HG03139 (cell line): ENCODE data around the gene PI16.
"Not testable (repeated sequence)": the region's sequence is repeated elsewhere in the genome, so short reads cannot be mapped to it uniquely, and the experiment has no call there.

ENCODE experiments used
- ATAC-seq: cut with Tn5 transposase; IDR thresholded peaks from one replicate; pipeline ENCODE4 v1.9.1; 2021; ENCODE audit not compliant: unreplicated experiment

The PI16 gene

DNA sequence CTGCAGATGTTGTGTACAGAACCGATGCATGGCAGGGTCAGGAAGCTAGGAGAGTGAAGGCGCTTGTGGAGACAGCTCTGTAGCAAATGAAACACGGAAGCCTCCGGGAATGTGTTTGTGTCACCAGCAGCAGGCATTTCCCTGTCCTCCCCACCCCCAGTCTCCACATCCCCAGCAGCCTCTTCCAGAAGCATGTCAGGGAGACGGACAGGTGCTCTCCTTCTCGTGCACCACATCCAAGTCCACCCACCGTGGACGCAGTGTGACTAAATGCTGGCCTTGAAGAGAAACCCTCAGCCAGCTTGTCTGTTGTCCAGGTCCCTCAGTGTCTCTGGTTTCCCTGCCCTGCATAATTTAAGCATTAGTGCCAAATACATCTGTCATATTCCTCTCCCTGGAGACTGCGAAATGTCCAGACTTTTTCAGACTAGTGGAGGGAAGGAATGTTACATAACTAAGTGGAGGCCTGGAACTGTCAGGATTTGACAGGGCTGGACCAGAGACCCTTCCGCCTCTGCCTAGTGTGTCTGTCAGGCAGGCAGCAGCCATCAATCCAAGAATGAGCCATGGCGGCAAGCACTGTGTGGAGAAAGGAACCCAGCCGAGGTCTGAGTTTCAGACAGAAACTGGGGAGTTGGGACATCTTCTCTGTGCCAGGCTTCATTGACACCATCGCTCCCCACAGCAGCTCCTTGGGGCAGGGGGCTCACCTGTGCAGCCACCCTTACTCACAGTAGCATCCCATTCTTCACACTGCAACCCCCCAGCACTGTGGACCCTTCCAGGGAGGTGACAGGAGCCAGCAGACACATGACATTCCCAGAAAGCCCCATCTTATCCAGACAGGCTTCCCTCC lies 26.6 kb upstream of the PI16 start:
- no peak for ATAC-seq

DNA sequence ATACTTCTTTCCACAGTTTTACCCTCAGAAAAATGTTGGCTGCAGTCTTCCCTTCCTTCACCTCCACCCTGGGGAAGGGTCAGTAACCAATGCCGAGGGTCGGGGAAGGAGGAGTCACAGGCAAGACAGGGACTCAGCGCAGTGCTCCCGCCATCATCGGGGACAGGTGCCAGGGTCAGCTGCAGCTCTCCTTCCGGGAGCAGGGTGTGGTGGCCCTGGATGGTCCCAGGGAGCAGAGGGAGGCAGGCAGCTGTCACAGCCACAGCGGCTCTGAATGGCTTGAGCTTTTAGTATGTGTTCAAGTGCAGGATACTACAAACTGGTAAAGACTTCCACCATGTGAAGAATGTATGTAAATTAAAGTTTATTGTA lies 26.0 kb upstream of the PI16 start:
- no peak for ATAC-seq

DNA sequence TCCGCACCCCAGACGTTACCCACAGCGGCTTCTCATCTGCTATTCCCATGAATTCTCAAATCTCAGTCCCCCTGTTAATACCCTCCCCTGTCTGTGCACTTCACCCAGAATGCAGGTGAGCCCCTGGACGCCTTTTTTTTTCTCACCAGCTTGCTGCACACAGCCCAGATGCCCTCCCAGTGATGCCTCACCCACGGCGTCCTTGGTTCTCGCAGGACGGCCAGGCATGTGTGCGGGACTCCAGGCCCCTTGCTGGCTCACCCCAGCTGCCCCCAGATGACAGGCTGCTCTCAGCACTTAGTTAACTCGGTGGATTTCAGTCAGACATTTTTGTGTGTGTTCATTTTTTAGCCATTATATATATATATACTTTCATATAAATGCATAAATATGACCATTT lies 25.4 kb upstream of the PI16 start:
- no peak for ATAC-seq

DNA sequence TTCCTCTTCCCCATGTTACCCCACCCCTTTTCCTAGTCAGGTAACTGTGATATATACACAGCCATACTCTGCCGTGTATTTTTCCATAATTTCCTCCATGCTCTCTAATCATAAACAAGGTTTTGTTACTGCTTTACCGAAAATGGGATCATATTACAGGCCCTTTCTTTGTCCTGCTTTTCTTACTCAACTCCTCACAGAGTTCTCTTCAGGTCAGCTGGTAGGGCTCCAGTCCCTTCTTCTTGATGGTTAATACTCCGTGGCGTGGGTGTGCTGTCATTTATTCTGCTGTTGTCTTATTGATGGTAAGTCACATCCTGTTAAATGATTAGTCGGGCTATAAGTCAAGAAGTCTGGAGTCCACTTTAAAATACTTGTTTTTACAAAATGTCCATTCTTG lies 24.9 kb upstream of the PI16 start:
- no peak for ATAC-seq

DNA sequence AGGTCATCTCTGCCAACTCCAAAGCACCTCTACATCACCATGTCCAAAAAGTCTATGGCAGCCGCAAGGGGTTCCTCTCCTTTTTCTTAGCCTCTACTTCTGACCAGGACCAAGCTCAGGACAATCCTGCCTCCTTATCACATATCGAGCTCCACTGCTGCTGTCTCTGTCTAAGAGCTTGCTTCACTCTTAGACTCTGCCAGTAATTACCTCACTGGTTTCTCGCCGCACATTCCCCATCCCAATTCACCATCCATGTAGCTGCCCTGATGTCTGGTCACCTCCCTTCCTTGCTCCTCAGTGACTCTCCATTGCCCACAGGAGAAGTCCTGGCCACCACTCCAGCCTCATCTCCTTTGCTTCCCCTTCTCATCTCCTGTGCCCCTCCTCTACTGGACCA lies 24.1 kb upstream of the PI16 start:
- ATAC-seq = no peak

DNA sequence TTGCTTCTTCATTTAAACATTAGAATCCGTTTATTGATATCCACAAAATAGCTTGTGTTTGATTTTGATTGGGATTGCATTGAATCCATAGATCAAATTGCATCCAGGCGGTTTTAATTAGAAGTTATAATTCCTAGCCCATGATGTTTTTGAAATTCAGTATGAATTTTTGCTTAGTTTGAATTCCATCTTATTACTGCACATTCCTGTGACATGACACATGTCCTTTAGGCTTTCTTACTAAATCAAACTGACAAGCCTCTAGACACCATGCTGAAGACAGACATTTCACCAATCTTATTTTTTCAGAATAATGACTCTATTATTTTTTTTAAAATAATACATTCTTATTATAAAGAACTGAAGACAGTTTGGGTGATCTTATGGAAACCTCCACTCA lies 21.4 kb upstream of the PI16 start:
- no peak for ATAC-seq

DNA sequence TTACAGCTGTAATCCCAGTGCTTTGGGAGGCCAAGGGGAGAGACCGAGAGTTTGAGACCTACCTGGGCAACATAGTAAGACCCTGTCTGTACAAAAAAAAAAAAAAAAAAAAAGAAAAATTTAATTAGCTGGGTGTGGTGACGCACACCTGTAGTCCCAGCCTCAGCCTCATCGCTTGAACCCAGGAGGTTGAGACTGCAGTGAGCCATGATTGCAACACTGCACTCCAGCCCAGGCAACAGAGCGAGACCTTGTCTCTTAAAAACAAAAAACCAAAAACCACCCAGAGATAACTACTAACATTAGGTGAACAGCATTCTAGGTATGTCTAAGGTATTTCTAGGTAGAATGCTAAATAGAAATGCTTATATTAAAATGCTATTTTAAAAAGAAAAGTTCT lies 21.0 kb upstream of the PI16 start:
- ATAC-seq = no peak

DNA sequence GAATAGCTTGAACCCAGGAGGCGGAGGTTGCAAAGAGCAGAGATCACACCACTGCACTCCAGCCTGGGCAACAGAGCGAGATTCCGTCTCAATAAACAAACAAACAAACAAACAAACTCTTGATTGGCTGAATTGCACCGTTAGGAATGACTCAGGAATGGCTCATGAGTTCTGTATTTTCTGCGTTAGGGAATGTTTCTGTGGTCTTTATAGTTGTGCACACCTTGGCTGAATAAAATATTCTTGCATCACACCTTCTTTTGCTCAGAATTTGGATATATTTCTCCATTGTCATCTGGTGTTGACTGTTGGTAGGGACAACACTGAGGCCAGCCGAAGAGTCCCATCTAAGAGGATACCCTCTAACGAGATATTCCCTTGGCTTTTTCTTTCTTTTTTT lies 19.6 kb upstream of the PI16 start:
- no peak for ATAC-seq

DNA sequence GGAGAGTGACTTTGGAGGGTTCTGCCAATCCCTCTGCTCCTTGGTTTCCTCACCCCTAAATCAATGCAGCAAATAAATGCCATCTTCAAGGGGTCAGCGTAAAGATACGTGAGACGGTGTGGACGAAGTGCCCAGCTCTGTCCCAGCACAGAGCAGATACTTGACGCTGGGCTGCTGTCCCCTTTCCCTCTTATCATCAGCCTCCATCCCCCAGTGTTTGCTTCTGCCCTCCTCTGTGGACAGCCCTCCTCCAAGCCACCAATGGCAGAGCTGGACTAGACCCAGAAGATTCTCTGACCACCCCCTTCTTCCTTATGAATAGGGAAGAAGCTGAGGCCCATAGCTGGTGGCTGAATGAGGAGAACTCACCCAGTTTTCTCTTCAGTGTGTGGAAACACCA lies 17.7 kb upstream of the PI16 start:
- ATAC-seq = no peak

DNA sequence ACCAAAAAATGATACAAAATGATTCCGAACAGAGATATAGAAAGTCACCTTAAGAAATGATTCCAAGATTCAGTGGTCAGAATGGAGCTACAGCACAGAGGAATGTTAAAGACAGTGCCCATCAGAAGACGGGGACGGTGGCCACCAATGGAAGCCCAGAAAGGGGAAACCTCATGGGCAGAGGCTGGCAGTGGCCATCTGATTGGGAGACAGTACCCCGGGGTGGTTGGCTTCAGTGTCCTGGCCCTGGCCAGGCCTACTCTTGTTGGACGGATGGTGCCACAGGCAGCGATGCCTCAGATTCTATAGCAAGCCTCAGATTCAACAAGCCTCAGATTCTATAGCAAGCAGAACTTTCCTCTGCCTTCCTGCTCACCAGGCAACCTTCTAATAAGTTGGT lies 16.6 kb upstream of the PI16 start:
- ATAC-seq = no peak

DNA sequence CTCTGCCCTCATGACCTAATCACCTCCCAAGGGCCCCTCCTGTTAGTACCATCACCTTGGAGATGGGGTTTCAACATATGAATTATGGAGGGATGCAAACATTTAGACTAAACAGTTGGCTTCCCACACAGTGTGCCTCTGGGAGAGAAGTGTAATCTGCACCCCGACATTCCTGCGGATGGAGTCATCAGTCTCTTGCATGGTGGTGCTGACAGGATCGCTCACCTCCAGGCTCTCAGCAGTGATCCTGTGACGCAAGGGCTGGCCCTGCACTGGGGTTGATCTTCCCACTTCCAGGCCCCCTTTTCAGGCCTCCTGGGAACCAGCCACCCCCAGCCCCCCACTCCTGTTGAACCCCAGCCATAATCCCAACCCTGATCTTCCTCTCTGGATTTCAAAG lies 16.0 kb upstream of the PI16 start:
- ATAC-seq = no peak

DNA sequence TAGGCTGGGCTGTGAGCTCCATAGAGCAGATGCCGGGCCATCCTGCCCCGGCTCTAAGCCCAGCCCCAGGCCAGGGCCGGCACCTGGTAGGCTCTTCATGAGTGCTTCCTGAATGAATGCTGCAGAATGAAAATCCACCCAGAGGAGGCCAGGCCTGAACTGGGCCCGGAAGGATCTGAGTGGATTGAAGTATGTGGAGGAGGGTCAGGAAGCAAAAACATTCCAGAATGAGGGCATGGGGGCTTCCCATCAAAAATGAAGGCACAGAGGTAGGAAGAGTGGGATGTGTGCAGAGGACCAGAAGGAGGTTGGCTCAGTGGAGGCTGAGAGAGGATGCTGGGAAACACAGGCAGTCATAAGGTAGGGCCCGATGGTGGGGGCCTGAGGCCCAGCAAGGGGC lies 15.5 kb upstream of the PI16 start:
- ATAC-seq = not testable (repeated sequence)

DNA sequence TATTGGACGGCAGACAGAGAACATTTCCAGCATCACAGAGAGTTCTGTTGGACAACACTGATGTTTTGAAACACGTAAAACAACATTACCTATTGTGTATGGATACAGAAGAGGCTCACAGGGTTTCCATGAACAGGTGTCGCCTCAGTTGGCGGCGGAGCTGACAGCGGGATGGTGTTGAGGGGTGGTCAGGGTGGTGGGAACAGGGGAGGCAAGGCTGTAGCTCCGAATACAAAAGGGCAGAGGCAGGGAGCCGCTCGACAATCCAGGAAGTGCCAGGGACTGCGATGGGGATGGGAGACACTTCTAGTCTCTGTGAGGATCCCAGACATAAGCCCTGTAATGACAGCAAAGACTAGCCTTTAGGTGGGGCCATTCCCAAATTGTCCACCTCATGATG lies 14.5 kb upstream of the PI16 start:
- ATAC-seq = no peak

DNA sequence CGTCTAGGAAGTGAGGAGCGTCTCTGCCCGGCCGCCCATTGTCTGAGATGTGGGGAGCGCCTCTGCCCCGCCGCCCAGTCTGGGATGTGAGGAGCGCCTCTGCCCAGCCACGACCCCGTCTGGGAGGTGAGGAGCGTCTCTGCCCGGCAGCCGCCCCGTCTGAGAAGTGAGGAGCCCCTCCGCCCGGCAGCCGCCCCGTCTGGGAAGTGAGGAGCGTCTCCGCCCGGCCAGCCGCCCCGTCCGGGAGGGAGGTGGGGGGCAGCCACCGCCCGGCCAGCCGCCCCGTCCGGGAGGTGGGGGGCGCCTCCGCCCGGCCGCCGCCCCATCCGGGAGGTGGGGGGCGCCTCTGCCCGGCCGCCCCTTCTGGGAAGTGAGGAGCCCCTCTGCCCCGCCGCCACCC lies 13.0 kb upstream of the PI16 start:
- not testable (repeated sequence) for ATAC-seq

DNA sequence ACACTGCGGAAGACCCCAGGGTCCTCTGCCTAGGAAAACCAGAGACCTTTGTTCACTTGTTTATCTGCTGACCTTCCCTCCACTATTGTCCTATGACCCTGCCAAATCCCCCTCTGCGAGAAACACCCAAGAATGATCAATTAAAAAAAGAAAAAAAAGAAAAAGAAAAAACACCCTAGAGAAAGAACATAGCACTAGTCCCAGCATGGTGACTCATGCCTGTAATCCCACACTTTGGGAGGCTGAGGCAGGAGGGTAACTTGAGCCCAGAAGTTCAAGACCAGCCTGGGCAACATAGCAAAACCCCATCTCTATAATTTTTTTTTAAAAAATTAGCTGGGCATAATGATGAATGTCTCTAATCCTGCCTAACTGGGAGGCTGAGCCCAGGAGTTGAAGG lies 12.2 kb upstream of the PI16 start:
- ATAC-seq = not testable (repeated sequence)

DNA sequence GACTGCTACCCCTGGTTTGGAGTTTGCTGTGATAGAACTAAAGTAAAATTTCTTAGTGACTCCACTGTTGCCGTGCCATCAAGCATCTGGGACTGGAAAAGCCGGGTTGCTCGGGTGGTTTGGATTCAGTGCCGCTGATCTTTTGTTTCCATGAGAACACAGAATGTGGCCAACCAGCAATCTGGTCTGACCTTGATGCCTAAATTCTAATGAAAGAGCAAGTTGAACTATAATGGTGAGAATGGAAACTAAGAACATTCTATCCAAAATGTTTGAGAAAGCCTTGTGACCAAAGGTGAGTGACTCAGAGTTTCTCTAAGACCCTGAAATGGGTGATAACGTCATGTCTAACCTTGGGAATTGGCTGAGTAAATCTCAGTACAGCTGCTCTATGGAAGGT lies 9.9 kb upstream of the PI16 start:
- ATAC-seq = no peak

DNA sequence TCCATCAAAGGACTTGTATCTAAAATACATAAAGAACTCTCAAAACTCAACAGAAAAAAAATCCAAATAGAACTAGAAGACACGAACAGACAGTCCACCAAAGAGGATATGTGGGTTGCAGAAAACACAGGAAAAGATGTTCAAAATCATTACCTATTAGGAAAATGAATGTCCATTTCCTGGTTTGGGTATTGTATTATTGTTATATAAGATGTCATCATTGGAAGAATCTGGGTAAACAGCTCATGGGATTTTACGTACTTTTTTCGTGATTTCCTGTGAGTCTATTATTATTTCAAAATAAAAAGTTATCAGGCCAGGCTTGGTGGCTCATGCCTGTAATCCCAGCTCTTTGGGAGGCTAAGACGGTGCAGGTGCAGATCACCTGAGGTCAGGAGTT lies 9.2 kb upstream of the PI16 start:
- ATAC-seq = no peak

DNA sequence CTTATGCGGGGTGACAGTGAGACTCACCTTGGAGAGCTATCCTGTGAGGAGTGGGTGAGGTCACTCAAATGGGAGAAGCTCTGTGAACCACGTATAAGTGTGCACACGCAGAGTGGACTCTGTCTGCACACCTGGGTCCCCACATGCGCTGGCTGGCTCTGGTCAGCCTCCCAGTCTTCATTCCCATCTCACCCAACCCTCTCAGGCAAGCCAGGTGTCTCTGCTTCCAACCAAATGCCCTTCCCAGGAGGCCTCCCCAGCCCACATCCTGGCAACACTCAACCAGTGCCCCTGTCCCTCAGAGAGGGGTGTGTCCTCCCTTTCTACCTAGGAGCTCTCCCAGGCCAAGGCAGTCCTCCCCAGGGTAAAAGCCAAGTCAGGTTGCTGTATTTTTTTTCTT lies 8.0 kb upstream of the PI16 start:
- no peak for ATAC-seq

DNA sequence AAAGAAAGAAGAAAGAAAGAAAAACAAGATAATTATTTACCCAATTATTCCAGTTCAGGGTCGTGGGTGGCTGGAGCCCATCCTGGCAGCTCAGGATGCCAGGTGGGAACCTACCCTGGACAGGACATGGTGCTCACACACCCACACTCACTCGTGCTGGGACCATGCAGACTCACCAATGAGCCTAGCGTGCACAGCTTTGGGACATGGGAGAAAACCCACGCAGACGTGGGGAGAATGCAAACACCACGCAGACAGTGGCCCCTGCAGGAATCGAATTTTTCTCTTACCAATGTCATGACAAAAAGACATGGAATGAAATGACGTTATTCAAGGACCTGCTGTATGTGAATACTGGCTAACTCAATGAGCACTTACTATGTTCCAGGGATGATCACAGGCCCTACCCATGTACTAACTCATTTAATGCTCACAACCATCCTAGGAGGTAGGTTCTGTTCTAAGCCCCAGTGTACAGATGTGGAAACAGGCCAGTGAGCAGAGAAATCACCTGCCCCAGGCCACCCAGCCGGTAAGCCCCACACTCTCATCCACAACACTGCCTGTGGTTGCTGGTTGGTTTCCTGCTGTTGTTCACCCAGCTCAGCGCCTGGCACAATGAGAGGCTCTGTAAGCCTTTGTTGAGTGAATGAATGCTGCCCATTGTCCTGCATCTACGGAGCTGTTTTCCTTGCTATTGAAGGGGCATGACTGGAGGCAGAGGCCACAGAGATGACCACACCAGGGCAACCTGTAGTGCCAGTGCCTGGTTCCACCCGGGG lies 6.8 kb upstream of the PI16 start:
- ATAC-seq = no peak

DNA sequence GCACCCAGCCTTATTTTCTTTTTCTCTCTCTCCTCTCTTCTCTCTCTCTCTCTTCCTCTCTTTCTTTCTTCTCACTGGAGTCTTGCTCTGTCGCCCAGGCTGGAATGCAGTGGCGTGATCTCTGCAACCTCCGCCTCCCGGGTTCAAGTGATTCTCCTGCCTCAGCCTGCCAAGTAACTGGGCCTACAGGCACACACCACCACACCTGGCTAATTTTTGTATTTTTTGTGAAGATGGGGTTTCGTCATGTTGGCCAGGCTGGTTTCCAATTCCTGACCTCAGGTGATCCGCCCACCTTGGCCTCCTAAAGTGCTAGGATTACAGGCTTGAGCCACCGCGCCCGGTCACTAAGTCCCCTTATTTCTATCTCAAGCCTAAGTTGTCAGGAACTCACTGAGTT lies 5.5 kb upstream of the PI16 start:
- not testable (repeated sequence) for ATAC-seq

DNA sequence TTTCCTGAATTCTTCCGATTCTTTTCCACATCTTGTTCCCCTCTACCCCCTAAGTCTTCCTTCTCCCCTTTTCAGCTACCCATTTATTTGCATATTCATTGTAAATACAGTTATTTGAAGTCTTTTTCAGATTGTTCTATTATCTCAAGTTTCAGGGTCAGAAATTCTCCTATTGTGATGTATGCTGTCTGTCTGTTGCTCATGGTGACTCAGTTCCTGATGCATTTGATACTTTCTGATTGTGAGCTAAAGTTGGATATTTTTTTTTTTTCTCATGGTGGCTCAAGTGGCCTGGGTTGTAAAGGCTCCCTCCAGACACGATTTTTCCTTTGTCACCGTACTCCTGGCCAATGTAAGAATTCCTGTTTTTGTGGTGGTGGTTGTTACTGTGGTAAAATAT lies 4.9 kb upstream of the PI16 start:
- no peak for ATAC-seq

DNA sequence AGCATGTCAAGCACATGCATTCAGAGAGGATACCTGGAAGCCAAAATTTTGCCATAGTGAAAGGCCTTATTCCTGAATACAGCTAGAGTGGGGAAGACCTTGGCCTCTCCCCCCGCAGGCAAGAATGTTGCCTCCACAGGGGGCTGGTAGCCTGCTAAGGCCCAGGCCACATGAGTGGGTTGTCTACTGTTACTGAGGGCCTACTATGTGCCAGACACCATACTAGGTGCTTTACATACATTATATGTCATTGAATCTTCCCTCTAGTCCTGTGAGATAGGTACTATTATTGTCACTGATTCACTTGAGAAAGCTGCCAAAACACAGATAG lies 642 bp upstream of the PI16 start:
- ATAC-seq = no peak

DNA sequence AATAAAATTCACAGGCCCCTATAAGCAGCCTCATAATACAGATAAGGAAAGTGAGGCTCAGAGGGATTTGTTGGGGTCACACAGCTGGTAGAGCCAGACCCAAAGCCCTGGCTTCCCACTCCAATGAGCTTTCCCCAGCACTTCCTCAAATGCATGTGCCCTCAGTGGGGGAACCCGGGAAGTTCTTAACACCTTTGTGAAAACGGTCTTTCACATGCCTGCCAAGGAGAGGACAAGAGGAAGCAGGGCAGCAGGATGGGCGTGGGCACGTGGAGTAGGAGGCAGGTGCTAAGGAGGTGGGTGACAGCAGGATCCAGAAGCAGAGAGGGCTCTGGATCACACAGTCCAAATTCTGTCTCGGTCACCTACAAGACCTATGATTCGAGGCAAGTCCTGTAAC lies 598 bp downstream of the PI16 start:
- no peak for ATAC-seq
